ENCODE results near the gene EIF4E.
A peak's percentile ranks its signal among the peaks of the same experiment; 100 is the strongest.
"Not testable (repeated sequence)": the region's sequence is repeated elsewhere in the genome, so short reads cannot be mapped to it uniquely, and the experiment has no call there.

Gene EIF4E

DNA sequence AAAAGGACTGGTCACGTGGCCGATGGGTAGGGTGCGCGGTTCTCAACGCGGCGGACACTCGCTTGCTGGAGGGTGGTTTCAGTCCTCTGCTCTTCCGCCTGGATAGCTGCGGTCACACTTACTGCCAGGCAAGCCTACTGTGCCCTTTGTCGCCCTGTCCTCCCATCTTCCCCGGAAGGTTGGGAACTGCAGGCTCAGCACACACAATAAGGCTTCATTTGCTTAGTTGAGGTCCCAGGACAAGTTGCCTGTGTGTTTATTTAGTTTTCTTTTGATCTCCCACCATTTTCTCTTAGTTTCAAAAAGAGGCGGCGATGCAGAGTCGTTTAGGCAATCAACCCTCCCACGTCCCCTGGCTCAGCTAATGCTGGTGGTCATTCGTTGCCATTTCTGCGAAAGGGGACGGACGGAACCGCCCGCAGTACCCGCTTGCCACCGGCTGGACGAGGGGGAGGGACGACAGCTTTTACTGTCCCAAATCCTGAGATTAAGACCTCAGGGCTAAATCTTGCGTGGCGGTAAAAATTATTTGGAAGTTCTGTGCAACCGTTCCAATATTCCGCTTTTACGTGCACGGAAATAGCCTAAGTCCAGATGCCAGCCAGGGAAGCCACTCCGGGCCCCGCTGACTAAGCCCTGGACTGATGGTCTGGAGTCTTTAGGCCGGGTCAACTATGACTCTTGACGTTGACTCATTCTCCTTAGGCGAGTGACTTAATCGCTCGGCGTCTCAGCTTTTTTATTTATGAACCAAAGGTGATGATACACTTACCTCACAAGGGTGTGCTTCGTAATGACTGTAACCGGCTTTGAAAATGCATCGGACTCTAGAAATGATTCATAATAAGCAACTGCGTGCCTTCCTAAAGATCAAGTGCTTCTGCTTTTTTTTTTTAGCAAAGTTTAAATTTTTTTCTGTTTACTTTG, 671 bp upstream of the EIF4E start:
- TF ChIP-seq, protein P1, sequence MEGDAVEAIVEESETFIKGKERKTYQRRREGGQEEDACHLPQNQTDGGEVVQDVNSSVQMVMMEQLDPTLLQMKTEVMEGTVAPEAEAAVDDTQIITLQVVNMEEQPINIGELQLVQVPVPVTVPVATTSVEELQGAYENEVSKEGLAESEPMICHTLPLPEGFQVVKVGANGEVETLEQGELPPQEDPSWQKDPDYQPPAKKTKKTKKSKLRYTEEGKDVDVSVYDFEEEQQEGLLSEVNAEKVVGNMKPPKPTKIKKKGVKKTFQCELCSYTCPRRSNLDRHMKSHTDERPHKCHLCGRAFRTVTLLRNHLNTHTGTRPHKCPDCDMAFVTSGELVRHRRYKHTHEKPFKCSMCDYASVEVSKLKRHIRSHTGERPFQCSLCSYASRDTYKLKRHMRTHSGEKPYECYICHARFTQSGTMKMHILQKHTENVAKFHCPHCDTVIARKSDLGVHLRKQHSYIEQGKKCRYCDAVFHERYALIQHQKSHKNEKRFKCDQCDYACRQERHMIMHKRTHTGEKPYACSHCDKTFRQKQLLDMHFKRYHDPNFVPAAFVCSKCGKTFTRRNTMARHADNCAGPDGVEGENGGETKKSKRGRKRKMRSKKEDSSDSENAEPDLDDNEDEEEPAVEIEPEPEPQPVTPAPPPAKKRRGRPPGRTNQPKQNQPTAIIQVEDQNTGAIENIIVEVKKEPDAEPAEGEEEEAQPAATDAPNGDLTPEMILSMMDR (IDR thresholded peaks at IDR 0.05; ENCODE audit: insufficient read depth, low read length, poor library complexity, severe bottlenecking): no peak
- Histone ChIP-seq H3K36me3 (ENCODE audit: control insufficient read depth, insufficient read depth, low read length) (peaks cover 2% of the 10 kb centered on the region), H3K4me3 (replicated peaks; ENCODE audit: low read depth, low read length) (peak overlapping the region; percentile 83), H3K27me3 (replicated peaks; ENCODE audit: control insufficient read depth, insufficient read depth, low read length) (no peaks in the 10 kb centered on the region)
- peak; percentile 67 for DNase-seq (ENCODE audit: extremely low read depth, insufficient read length)

DNA sequence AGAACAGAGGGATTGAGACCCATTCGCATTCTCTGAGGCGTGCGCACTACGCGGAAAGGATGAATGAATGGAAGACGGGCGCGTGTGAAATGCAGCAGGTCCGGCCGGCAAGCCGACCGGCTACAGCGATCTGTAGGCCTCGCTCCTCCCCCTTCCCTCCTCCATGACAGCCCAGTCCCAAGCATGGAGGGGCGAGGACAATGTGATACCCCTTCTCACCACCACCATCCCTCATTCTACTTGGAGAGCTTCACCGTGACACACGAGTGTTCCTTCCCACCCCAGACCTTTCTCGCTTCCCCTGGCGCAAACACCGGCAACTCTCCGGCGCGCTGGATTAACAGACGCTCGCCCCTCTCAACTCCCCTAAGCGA, 815 bp downstream of the EIF4E start:
- peak overlapping the region; percentile 94 for H3K4me3 ChIP-seq (replicated peaks; ENCODE audit: low read depth, low read length)
- H3K27me3 ChIP-seq (replicated peaks; ENCODE audit: control insufficient read depth, insufficient read depth, low read length): no peaks in the 10 kb centered on the region
- DNase-seq (ENCODE audit: extremely low read depth, insufficient read length): peak; percentile 83
- TF ChIP-seq, protein P1 (IDR thresholded peaks at IDR 0.05; ENCODE audit: insufficient read depth, low read length, poor library complexity, severe bottlenecking): no peak
- H3K36me3 ChIP-seq (ENCODE audit: control insufficient read depth, insufficient read depth, low read length): peaks cover 2% of the 10 kb centered on the region

DNA sequence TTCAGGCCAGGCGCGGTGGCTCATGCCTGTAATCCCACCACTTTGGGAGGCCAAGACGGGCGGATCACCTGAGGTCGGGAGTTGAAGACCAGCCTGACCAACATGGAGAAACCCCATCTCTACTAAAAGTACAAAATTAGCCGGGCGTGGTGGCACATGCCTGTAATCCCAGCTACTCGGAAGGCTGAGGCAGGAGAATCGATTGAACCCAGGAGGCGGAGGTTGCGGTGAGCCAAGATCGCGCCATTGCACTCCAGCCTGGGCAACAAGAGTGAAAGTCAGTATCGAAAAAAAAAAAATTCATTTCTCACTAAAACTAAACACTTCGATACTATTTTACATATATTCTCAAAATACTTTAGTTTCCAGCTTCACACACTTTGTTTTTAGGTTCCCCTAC, 2.7 kb downstream of the EIF4E start:
- not testable (repeated sequence) for H3K4me3 ChIP-seq (replicated peaks; ENCODE audit: low read depth, low read length); DNase-seq (ENCODE audit: extremely low read depth, insufficient read length); H3K27me3 ChIP-seq (replicated peaks; ENCODE audit: control insufficient read depth, insufficient read depth, low read length); H3K36me3 ChIP-seq (ENCODE audit: control insufficient read depth, insufficient read depth, low read length)

DNA sequence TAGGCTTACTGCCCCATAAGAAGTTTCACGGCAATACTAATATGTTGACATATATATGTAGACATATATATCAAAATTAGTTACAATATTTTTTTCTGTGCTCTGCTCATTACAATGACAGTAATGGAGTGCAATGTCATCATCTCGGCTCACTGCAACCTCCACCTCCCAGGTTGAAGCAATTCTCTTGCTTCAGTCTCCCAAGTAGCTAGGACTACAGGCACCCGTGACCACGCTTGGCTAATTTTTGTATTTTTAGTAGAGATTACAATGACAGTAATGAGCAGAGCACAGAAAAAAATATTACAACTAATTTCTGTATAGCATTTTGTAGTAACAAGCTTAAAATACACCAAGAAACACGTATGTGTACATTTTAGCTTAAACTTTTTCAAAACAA, 7.6 kb downstream of the EIF4E start:
- peaks cover 5% of the 10 kb centered on the region for H3K36me3 ChIP-seq (ENCODE audit: control insufficient read depth, insufficient read depth, low read length)
- no peak overlapping the region for H3K4me3 ChIP-seq (replicated peaks; ENCODE audit: low read depth, low read length)
- no peak for DNase-seq (ENCODE audit: extremely low read depth, insufficient read length)
- TF ChIP-seq, protein P1 (IDR thresholded peaks at IDR 0.05; ENCODE audit: insufficient read depth, low read length, poor library complexity, severe bottlenecking): no peak
- H3K27me3 ChIP-seq (replicated peaks; ENCODE audit: control insufficient read depth, insufficient read depth, low read length): no peaks in the 10 kb centered on the region

DNA sequence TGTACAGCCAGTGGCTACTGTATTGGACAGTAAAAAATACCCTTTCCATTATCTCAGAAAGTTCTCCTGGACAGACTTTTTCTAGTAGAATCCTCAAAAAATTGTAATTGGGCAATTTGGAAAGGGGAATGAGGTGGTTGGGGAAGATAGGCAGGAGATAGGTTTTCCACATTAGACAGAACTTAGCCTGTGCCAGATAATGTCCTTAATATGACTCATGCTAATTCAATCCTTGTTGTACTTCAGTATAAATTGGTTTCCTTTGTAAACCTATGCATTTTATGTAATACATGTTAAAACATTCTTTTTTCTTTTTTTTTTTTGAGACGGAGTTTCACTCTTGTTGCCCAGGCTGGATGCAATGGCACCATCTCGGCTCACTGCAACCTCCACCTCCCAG, 8.9 kb downstream of the EIF4E start:
- no peak for DNase-seq (ENCODE audit: extremely low read depth, insufficient read length)
- Histone ChIP-seq H3K36me3 (ENCODE audit: control insufficient read depth, insufficient read depth, low read length) (peaks cover 2% of the 10 kb centered on the region), H3K4me3 (replicated peaks; ENCODE audit: low read depth, low read length) (no peak overlapping the region), H3K27me3 (replicated peaks; ENCODE audit: control insufficient read depth, insufficient read depth, low read length) (no peaks in the 10 kb centered on the region)
- TF ChIP-seq, protein P1 (IDR thresholded peaks at IDR 0.05; ENCODE audit: insufficient read depth, low read length, poor library complexity, severe bottlenecking): no peak

DNA sequence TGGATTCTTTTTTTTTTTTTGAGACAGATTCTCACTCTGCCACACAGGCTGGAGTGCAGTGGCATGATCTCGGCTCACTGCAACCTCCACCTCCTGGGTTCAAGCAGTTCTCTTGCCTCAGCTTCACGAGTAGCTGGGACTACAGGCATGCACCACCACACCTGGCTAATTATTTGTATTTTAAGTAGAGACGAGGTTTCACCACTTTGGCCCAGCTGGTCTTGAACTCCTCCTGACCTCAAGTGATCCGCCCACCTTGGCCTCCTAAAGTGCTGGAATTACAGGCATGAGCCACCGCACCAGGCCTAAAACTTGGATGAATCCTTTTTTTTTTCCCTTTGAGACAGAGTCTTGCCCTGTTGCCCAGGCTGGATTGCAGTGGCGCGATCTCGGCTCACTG, 18.2 kb downstream of the EIF4E start:
- H3K4me3 ChIP-seq (replicated peaks; ENCODE audit: low read depth, low read length); H3K36me3 ChIP-seq (ENCODE audit: control insufficient read depth, insufficient read depth, low read length); H3K27me3 ChIP-seq (replicated peaks; ENCODE audit: control insufficient read depth, insufficient read depth, low read length); DNase-seq (ENCODE audit: extremely low read depth, insufficient read length): not testable (repeated sequence)

Measured in GM06990 (cell line).